B cell (primary cell): Measurements from ENCODE around the gene HHATL. TPM values are rescaled to one million over a fixed set of nuclear protein-coding genes. Genes with fewer than 3 reads are reported as not detected.

ENCODE experiments used
- ATAC-seq: fragments of 200-7000 bp; cut with Tn5 transposase; one replicate; pipeline ENCODE4 v1.10.0; 2021; ENCODE audit warnings: low read depth, mild to moderate bottlenecking, moderate number of reproducible peaks, moderate library complexity
- CTCF ChIA-PET: fragments of 350-600 bp; sonication (Branson Sonifier 250); formaldehyde crosslinking; loops from one replicate; lab custom pipeline; 2021; ENCODE audit warnings: antibody characterized with exemption, inconsistent platforms; lab: Charles Lee
- POLR2A ChIA-PET: fragments of 350-600 bp; sonication (Branson Sonifier 250); formaldehyde crosslinking; loops from one replicate; lab custom pipeline; 2021; ENCODE audit warnings: antibody characterized with exemption; lab: Charles Lee
- DNase-seq: peaks from one replicate; pipeline ENCODE4 v3.0.0; 2013
- H2AFZ ChIP-seq: 2 replicates; pipeline ENCODE4 v1.6.1; 2012; ENCODE audit warnings: mild to moderate bottlenecking, low read depth, low read length; ENCODE audit not compliant: insufficient read depth, poor library complexity, severe bottlenecking
- H3K27ac ChIP-seq, 2 donors: 1 replicate in 1 of 2; 2 replicates in 1 of 2; pipeline ENCODE4 v1.5.1; 2012 to 2013; ENCODE audit warnings: low read length in 2 of 2, mild to moderate bottlenecking in 2 of 2, moderate library complexity in 1 of 2
- H3K27me3 ChIP-seq, 4 experiments: fragments of 200-600 bp in 1 of 4; sonication (generic) in 1 of 4; replicated peaks in 1 of 4; 1 replicate in 2 of 4; 2 replicates in 2 of 4; pipeline versions ENCODE4 v1.6.1 to v1.7.0; 2013 to 2016; ENCODE audit warnings: low read length in 3 of 4, mild to moderate bottlenecking in 2 of 4, mixed read lengths in 1 of 4, moderate library complexity in 1 of 4; ENCODE audit not compliant: insufficient read depth in 4 of 4, control insufficient read depth in 3 of 4; ENCODE audit errors: control extremely low read depth in 1 of 4
- H3K36me3 ChIP-seq, 2 experiments: replicated peaks in 1 of 2; 1 replicate in 1 of 2; 2 replicates in 1 of 2; pipeline versions ENCODE4 v1.6.1 to v1.7.1; 2013; ENCODE audit warnings: low read length in 1 of 2; ENCODE audit not compliant: insufficient read depth in 2 of 2, control insufficient read depth in 1 of 2; ENCODE audit errors: control extremely low read depth in 1 of 2, extremely low read depth in 1 of 2
- H3K4me1 ChIP-seq, 2 donors: fragments of 200-600 bp in 1 of 2; sonication (generic) in 1 of 2; 1 replicate in 1 of 2; 2 replicates in 1 of 2; pipeline versions ENCODE4 v1.5.1 to v1.6.1; 2013 to 2017; ENCODE audit warnings: low read length in 2 of 2; ENCODE audit not compliant: control insufficient read depth in 2 of 2, insufficient read depth in 2 of 2
- H3K4me2 ChIP-seq: replicated peaks from 2 replicates; pipeline ENCODE3; 2012; ENCODE audit warnings: mild to moderate bottlenecking, low read depth, low read length; ENCODE audit not compliant: poor library complexity, severe bottlenecking
- H3K4me3 ChIP-seq, 5 experiments: fragments of 200-600 bp in 1 of 5; sonication (generic) in 1 of 5; 1 replicate in 3 of 5; 2 replicates in 2 of 5; pipeline versions ENCODE4 v1.5.1 to v1.7.0; 2011 to 2016; ENCODE audit warnings: low read length in 4 of 5, mild to moderate bottlenecking in 4 of 5, low read depth in 2 of 5, control low read depth in 1 of 5, moderate library complexity in 1 of 5; ENCODE audit not compliant: insufficient read depth in 1 of 5; ENCODE audit errors: control extremely low read depth in 1 of 5, extremely low read depth in 1 of 5
- H3K79me2 ChIP-seq: fragments of 200-600 bp; sonication (generic); one replicate; pipeline ENCODE4 v1.6.0; 2016; ENCODE audit warnings: low read length; ENCODE audit not compliant: control insufficient read depth, insufficient read depth
- H3K9ac ChIP-seq: fragments of 200-600 bp; sonication (generic); 2 replicates; pipeline ENCODE4 v1.6.1; 2017; ENCODE audit warnings: mild to moderate bottlenecking, low read length, moderate library complexity
- H3K9me3 ChIP-seq, 3 donors: one replicate each; pipeline versions ENCODE4 v1.6.1 to v1.7.1; 2013; ENCODE audit warnings: low read length in 2 of 3; ENCODE audit not compliant: control insufficient read depth in 2 of 3, insufficient read depth in 1 of 3; ENCODE audit errors: control extremely low read depth in 1 of 3
- H4K20me1 ChIP-seq: 2 replicates; pipeline ENCODE4 v1.6.0; 2012; ENCODE audit warnings: mild to moderate bottlenecking, low read length; ENCODE audit not compliant: insufficient read depth, control insufficient read depth, poor library complexity, severe bottlenecking
- H3K27ac Mint-ChIP-seq: one replicate; pipeline ENCODE4 v1.8.0; 2021; ENCODE audit warnings: mixed read lengths
- H3K27me3 Mint-ChIP-seq: one replicate; pipeline ENCODE4 v1.8.0; 2021; ENCODE audit warnings: mixed read lengths
- H3K4me1 Mint-ChIP-seq: one replicate; pipeline ENCODE4 v1.8.0; 2021; ENCODE audit warnings: mixed read lengths
- H3K4me3 Mint-ChIP-seq: one replicate; pipeline ENCODE4 v1.8.0; 2021; ENCODE audit warnings: mixed read lengths
- H3K9me3 Mint-ChIP-seq: one replicate; pipeline ENCODE4 v1.8.0; 2022; ENCODE audit warnings: mixed read lengths; ENCODE audit not compliant: insufficient read depth
- EZH2 ChIP-seq: IDR thresholded peaks from 2 replicates; pipeline ENCODE4 v1.6.1; 2012; ENCODE audit warnings: borderline replicate concordance, low read depth, mild to moderate bottlenecking, moderate library complexity, low read length; ENCODE audit not compliant: insufficient read depth, poor library complexity, severe bottlenecking
- WGBS: methylation state at CpG from one replicate; pipeline ENCODE4 v1.1.5; 2013; ENCODE audit warnings: missing lambda C conversion rate; ENCODE audit not compliant: insufficient coverage; 5-methylcytosine and 5-hydroxymethylcytosine counted together
- intact Hi-C: fragments of 100-400 bp; cut with micrococcal nuclease; formaldehyde crosslinking; loops from one replicate; pipeline ENCODE4 v1.10.0; 2022
- polyA plus RNA-seq: library from polyadenylated mRNA; depleted of rRNA; stranded (reverse); fragments of >200 nt; gene quantifications from 2 replicates; pipeline ENCODE4 v1.2.3, GENCODE V29; 2012
- total RNA-seq, 2 donors: library from RNA; stranded (reverse); fragments of 120-200 nt in 1 of 2; gene quantifications; 1 replicate in 1 of 2; 2 replicates in 1 of 2; pipeline versions ENCODE4 v1.2.3 to v1.2.4, GENCODE V29; 2013 to 2022
- TF ChIP-seq, protein P1 (sequence below): fragments of 200-600 bp; IDR thresholded peaks from one replicate; pipeline ENCODE4 v1.8.0; 2022; ENCODE audit warnings: antibody characterized with exemption, mild to moderate bottlenecking

HHATL gene
- total and polyA plus RNA-seq, 2 donors (not counting 1 experiment from before 2014, with no cell fraction given), result not detected

DNA sequence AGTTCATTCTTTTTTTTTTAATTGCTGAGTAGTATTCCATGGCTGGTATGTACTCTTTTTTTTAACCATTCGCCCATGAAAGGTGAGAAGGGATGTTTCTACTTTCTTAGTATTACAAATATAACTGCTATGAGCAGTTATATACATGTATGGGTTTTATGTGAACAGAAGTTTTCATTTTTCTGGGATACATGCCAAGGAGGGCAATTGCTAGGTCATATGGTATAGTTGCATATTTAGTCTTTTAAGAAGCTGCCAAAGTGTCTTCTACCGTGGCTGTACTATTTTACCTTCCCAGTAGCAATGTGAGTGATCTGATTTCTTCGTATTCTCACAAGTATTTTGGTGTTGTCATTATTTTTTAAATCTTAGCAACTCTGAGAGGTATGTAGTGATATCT, 28.5 kb downstream of the HHATL start:
- intact Hi-C loops, result no loop called here
- H3K27me3 Mint-ChIP-seq, result peaks cover 18% of the 10 kb centered on the region
- no CpG with 5 or more reads among the region's 3 CpGs for WGBS

GRCh38 chr3:42673082-42673481, 29.5 kb downstream of the HHATL start:
- Histone ChIP-seq H3K79me2 (no peaks in the 10 kb centered on the region), H3K9ac (no peak overlapping the region), H3K4me1 (no peaks in the 10 kb centered on the region), H3K27ac (no peak overlapping the region), H4K20me1 (no peaks in the 10 kb centered on the region), H3K4me3 (no peak overlapping the region), H3K4me2 (no peak overlapping the region), H3K36me3 (no peaks in the 10 kb centered on the region), H3K9me3 (peaks cover 3 to 20% (median 5%) of the 10 kb centered on the region in 3 donors), H2AFZ (no peak overlapping the region), H3K27me3 (no peaks in the 10 kb centered on the region)
- Mint-ChIP-seq H3K27ac (no peak overlapping the region), H3K27me3 (peaks cover 14% of the 10 kb centered on the region), H3K4me3 (no peak overlapping the region), H3K9me3 (peaks cover 6% of the 10 kb centered on the region), H3K4me1 (no peaks in the 10 kb centered on the region)
- TF ChIP-seq, protein P1, sequence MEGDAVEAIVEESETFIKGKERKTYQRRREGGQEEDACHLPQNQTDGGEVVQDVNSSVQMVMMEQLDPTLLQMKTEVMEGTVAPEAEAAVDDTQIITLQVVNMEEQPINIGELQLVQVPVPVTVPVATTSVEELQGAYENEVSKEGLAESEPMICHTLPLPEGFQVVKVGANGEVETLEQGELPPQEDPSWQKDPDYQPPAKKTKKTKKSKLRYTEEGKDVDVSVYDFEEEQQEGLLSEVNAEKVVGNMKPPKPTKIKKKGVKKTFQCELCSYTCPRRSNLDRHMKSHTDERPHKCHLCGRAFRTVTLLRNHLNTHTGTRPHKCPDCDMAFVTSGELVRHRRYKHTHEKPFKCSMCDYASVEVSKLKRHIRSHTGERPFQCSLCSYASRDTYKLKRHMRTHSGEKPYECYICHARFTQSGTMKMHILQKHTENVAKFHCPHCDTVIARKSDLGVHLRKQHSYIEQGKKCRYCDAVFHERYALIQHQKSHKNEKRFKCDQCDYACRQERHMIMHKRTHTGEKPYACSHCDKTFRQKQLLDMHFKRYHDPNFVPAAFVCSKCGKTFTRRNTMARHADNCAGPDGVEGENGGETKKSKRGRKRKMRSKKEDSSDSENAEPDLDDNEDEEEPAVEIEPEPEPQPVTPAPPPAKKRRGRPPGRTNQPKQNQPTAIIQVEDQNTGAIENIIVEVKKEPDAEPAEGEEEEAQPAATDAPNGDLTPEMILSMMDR, result no peak
- no peak for TF ChIP-seq EZH2
- intact Hi-C loops, result no loop called here
- DNase-seq, result no peak
- ChIA-PET CTCF (no interaction called here), POLR2A (no interaction called here)
- ATAC-seq, result no peak

More for the DNA sequence above, 28.5 kb downstream of the HHATL start:
- Histone ChIP-seq H3K9me3 (peaks cover 3 to 18% (median 5%) of the 10 kb centered on the region in 3 donors), H4K20me1 (no peaks in the 10 kb centered on the region), H2AFZ (no peak overlapping the region), H3K4me2 (no peak overlapping the region), H3K9ac (no peak overlapping the region), H3K27me3 (no peaks in the 10 kb centered on the region), H3K79me2 (no peaks in the 10 kb centered on the region), H3K4me1 (no peaks in the 10 kb centered on the region), H3K4me3 (no peak overlapping the region), H3K27ac (no peak overlapping the region), H3K36me3 (no peaks in the 10 kb centered on the region)
- TF ChIP-seq, protein P1, result no peak
- TF ChIP-seq EZH2, result no peak
- Mint-ChIP-seq H3K27ac (no peak overlapping the region), H3K9me3 (peaks cover 6% of the 10 kb centered on the region), H3K4me1 (no peaks in the 10 kb centered on the region), H3K4me3 (no peak overlapping the region)
- ChIA-PET POLR2A (no interaction called here), CTCF (no interaction called here)
- ATAC-seq (no peak), DNase-seq (no peak)
